ENCODE measurements around the gene RNU7-1.

- TF ChIP-seq EZH2 (IDR thresholded peaks at IDR 0.05; ENCODE audit: insufficient read depth, poor library complexity, severe bottlenecking) (no peak), EZH2phosphoT487 (IDR thresholded peaks at IDR 0.05; ENCODE audit: insufficient read depth, low read depth) (no peak)
Measured at GRCh38 chr12:6957741-6958608, 14.4 kb downstream of the RNU7-1 start.
